Uterus (tissue), 4 donors: ENCODE measurements around the gene KPNA1. TPM values are rescaled to one million over a fixed set of nuclear protein-coding genes. Genes with fewer than 3 reads are reported as not detected.

Experiments
- DNase-seq, 2 donors: peaks; one replicate each; pipeline ENCODE4 v3.0.0-alpha.2; 2019 to 2020
- H3K27ac ChIP-seq, 2 donors: fragments of 200-600 bp; sonication (generic); 1 replicate in 1 of 2; 2 replicates in 1 of 2; pipeline ENCODE4 v1.5.1; 2016 to 2018
- H3K27me3 ChIP-seq, 2 donors: fragments of 200-600 bp; sonication (generic); one replicate each; pipeline ENCODE4 v1.5.1; 2018 to 2019; ENCODE audit warnings: control low read depth in 1 of 2
- H3K36me3 ChIP-seq, 2 donors: fragments of 200-600 bp; sonication (generic); one replicate each; pipeline ENCODE4 v1.5.1; 2019; ENCODE audit warnings: control low read depth in 1 of 2
- H3K4me1 ChIP-seq, 2 donors: fragments of 200-600 bp; sonication (generic); one replicate each; pipeline ENCODE4 v1.5.1; 2018 to 2019; ENCODE audit warnings: control low read depth in 1 of 2
- H3K4me3 ChIP-seq, 2 donors: fragments of 200-600 bp; sonication (generic); 1 replicate in 1 of 2; 2 replicates in 1 of 2; pipeline ENCODE4 v1.5.1; 2018 to 2019; ENCODE audit warnings: mild to moderate bottlenecking in 1 of 2
- H3K9me3 ChIP-seq, 2 donors: fragments of 200-600 bp; sonication (generic); one replicate each; pipeline ENCODE4 v1.5.1; 2019; ENCODE audit warnings: control low read depth in 1 of 2
- POLR2A ChIP-seq, 2 donors: fragments of 450-650 bp; IDR thresholded peaks; one replicate each; pipeline ENCODE4 v1.6.1; 2016; ENCODE audit warnings: antibody characterized with exemption in 2 of 2, mild to moderate bottlenecking in 1 of 2, moderate library complexity in 1 of 2
- intact Hi-C: fragments of 100-400 bp; cut with DNase I; formaldehyde crosslinking; loops from one replicate; pipeline ENCODE4 v1.15.1; 2023; ENCODE audit warnings: low total_unique reads
- total RNA-seq, 4 donors: library from RNA; depleted of rRNA in 3 of 4; stranded (reverse); fragments of >200 nt in 3 of 4; gene quantifications; one replicate each; pipeline versions ENCODE4 v1.1.0 to v1.2.4, GENCODE V29; 2014 to 2023
- TF ChIP-seq, protein P1 (sequence below), 4 experiments: fragments of 200-600 bp in 2 of 4; fragments of 450-650 bp in 2 of 4; sonication (generic) in 2 of 4; IDR thresholded peaks; one replicate each; pipeline ENCODE4 v1.5.1; 2016 to 2019; ENCODE audit warnings: antibody characterized with exemption in 4 of 4, mild to moderate bottlenecking in 2 of 4, moderate library complexity in 1 of 4
- donor health status: DM: yes; HTN: yes; CAD: no.

Gene KPNA1
- total RNA-seq, 4 donors from 2014 or later: 37.4 to 88.3 (median 46.4) TPM

GRCh38 chr3:122523317-122523716 is 8.6 kb upstream of the KPNA1 start:
- H3K4me1 ChIP-seq: no peaks in the 10 kb centered on the region
- H3K9me3 ChIP-seq: no peaks in the 10 kb centered on the region
- no peaks in the 10 kb centered on the region for H3K27me3 ChIP-seq
- H3K36me3 ChIP-seq: peaks cover 0 to 2% of the 10 kb centered on the region in 2 donors
- no peak overlapping the region for H3K4me3 ChIP-seq
- no peak for TF ChIP-seq POLR2A (IDR thresholded peaks at IDR 0.05)
- TF ChIP-seq, protein P1, sequence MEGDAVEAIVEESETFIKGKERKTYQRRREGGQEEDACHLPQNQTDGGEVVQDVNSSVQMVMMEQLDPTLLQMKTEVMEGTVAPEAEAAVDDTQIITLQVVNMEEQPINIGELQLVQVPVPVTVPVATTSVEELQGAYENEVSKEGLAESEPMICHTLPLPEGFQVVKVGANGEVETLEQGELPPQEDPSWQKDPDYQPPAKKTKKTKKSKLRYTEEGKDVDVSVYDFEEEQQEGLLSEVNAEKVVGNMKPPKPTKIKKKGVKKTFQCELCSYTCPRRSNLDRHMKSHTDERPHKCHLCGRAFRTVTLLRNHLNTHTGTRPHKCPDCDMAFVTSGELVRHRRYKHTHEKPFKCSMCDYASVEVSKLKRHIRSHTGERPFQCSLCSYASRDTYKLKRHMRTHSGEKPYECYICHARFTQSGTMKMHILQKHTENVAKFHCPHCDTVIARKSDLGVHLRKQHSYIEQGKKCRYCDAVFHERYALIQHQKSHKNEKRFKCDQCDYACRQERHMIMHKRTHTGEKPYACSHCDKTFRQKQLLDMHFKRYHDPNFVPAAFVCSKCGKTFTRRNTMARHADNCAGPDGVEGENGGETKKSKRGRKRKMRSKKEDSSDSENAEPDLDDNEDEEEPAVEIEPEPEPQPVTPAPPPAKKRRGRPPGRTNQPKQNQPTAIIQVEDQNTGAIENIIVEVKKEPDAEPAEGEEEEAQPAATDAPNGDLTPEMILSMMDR (IDR thresholded peaks at IDR 0.05): no peak
- H3K27ac ChIP-seq: no peak overlapping the region
- DNase-seq: no peak
- intact Hi-C loops: no loop called here

GRCh38 chr3:122520861-122521260 is 6.1 kb upstream of the KPNA1 start:
- intact Hi-C loops: no loop called here
- Histone ChIP-seq H3K4me1 (no peaks in the 10 kb centered on the region), H3K36me3 (no peaks in the 10 kb centered on the region), H3K9me3 (no peaks in the 10 kb centered on the region), H3K27me3 (no peaks in the 10 kb centered on the region), H3K4me3 (no peak overlapping the region), H3K27ac (no peak overlapping the region)
- no peak for TF ChIP-seq POLR2A (IDR thresholded peaks at IDR 0.05)
- TF ChIP-seq, protein P1 (IDR thresholded peaks at IDR 0.05): no peak
- DNase-seq: no peak

GRCh38 chr3:122519693-122520092 is 5.0 kb upstream of the KPNA1 start:
- H3K27me3 ChIP-seq: no peaks in the 10 kb centered on the region
- intact Hi-C loops: no loop called here
- no peak overlapping the region for H3K27ac ChIP-seq
- H3K9me3 ChIP-seq: no peaks in the 10 kb centered on the region
- no peaks in the 10 kb centered on the region for H3K4me1 ChIP-seq
- TF ChIP-seq, protein P1 (IDR thresholded peaks at IDR 0.05): no peak
- TF ChIP-seq POLR2A (IDR thresholded peaks at IDR 0.05): no peak
- H3K4me3 ChIP-seq: no peak overlapping the region
- H3K36me3 ChIP-seq: no peaks in the 10 kb centered on the region
- DNase-seq: no peak

GRCh38 chr3:122516846-122517360 is 2.2 kb upstream of the KPNA1 start:
- Histone ChIP-seq H3K36me3 (no peaks in the 10 kb centered on the region), H3K27me3 (no peaks in the 10 kb centered on the region), H3K9me3 (no peaks in the 10 kb centered on the region), H3K4me1 (peaks cover 0 to 5% of the 10 kb centered on the region in 2 donors), H3K27ac (no peak overlapping the region), H3K4me3 (no peak overlapping the region)
- intact Hi-C loops: no loop called here
- no peak for TF ChIP-seq POLR2A (IDR thresholded peaks at IDR 0.05)
- TF ChIP-seq, protein P1 (IDR thresholded peaks at IDR 0.05): no peak
- DNase-seq: no peak

GRCh38 chr3:122515870-122516269 is 1.1 kb upstream of the KPNA1 start:
- no peak overlapping the region for H3K27ac ChIP-seq
- no peaks in the 10 kb centered on the region for H3K9me3 ChIP-seq
- H3K27me3 ChIP-seq: no peaks in the 10 kb centered on the region
- intact Hi-C loops: no loop called here
- H3K4me3 ChIP-seq: no peak overlapping the region
- no peaks in the 10 kb centered on the region for H3K36me3 ChIP-seq
- TF ChIP-seq, protein P1 (IDR thresholded peaks at IDR 0.05): no peak
- no peak for TF ChIP-seq POLR2A (IDR thresholded peaks at IDR 0.05)
- peaks cover 0 to 5% of the 10 kb centered on the region in 2 donors for H3K4me1 ChIP-seq
- DNase-seq: no peak
